ENCODE data around the gene TSPAN19.
A peak's percentile ranks its signal among the peaks of the same experiment; 100 is the strongest.

Gene TSPAN19

DNA sequence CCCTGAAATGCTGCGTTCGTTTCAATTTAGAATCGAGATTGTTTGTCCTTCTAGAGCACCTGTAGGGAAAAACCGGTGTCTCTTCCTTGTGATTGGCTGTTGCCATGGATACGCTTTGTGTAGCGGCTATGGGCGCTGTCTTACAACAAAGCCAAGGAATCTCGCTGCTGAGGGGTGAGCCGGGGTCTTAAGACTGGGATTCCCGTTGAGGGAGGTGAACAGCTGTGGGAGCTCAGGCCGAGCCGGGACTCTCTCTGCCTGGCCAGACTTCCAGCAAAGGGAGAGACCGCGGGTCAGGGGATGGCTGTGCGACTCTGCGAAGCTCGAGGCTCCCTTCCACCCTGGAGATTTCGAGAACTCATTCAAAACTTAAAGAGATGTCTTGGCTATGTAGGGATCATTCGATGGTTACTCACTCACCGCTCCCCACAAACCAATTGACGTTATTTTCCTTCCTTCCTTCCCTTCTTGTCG, at the start of gene TSPAN19, which contains the start of gene LRRIQ1 (continued):
- TF ChIP-seq, protein P1, sequence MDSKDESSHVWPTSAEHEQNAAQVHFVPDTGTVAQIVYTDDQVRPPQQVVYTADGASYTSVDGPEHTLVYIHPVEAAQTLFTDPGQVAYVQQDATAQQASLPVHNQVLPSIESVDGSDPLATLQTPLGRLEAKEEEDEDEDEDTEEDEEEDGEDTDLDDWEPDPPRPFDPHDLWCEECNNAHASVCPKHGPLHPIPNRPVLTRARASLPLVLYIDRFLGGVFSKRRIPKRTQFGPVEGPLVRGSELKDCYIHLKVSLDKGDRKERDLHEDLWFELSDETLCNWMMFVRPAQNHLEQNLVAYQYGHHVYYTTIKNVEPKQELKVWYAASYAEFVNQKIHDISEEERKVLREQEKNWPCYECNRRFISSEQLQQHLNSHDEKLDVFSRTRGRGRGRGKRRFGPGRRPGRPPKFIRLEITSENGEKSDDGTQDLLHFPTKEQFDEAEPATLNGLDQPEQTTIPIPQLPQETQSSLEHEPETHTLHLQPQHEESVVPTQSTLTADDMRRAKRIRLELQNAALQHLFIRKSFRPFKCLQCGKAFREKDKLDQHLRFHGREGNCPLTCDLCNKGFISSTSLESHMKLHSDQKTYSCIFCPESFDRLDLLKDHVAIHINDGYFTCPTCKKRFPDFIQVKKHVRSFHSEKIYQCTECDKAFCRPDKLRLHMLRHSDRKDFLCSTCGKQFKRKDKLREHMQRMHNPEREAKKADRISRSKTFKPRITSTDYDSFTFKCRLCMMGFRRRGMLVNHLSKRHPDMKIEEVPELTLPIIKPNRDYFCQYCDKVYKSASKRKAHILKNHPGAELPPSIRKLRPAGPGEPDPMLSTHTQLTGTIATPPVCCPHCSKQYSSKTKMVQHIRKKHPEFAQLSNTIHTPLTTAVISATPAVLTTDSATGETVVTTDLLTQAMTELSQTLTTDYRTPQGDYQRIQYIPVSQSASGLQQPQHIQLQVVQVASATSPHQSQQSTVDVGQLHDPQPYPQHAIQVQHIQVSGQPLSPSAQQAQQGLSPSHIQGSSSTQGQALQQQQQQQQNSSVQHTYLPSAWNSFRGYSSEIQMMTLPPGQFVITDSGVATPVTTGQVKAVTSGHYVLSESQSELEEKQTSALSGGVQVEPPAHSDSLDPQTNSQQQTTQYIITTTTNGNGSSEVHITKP (tag by site-specific recombination; IDR thresholded peaks at IDR 0.05), result peak; percentile 84
- TF ChIP-seq ZNF23 (tag by site-specific recombination; IDR thresholded peaks at IDR 0.05; ENCODE audit: borderline replicate concordance) (no peak), ZNF394 (tag by site-specific recombination; IDR thresholded peaks at IDR 0.05; ENCODE audit: borderline replicate concordance) (peak; percentile 57), ZBTB48 (tag by site-specific recombination; IDR thresholded peaks at IDR 0.05) (peak; percentile 80), ZNF18 (tag by site-specific recombination; IDR thresholded peaks at IDR 0.05) (no peak), ZBTB17 (tag by site-specific recombination; IDR thresholded peaks at IDR 0.05) (peak; percentile 82), ZNF202 (tag by site-specific recombination; IDR thresholded peaks at IDR 0.05; ENCODE audit: borderline replicate concordance) (no peak), SP2 (tag by site-specific recombination; IDR thresholded peaks at IDR 0.05) (peak; percentile 52)
- TF ChIP-seq, protein P2, sequence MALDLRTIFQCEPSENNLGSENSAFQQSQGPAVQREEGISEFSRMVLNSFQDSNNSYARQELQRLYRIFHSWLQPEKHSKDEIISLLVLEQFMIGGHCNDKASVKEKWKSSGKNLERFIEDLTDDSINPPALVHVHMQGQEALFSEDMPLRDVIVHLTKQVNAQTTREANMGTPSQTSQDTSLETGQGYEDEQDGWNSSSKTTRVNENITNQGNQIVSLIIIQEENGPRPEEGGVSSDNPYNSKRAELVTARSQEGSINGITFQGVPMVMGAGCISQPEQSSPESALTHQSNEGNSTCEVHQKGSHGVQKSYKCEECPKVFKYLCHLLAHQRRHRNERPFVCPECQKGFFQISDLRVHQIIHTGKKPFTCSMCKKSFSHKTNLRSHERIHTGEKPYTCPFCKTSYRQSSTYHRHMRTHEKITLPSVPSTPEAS (tag by site-specific recombination; IDR thresholded peaks at IDR 0.05), result no peak
- TF ChIP-seq, protein P3, sequence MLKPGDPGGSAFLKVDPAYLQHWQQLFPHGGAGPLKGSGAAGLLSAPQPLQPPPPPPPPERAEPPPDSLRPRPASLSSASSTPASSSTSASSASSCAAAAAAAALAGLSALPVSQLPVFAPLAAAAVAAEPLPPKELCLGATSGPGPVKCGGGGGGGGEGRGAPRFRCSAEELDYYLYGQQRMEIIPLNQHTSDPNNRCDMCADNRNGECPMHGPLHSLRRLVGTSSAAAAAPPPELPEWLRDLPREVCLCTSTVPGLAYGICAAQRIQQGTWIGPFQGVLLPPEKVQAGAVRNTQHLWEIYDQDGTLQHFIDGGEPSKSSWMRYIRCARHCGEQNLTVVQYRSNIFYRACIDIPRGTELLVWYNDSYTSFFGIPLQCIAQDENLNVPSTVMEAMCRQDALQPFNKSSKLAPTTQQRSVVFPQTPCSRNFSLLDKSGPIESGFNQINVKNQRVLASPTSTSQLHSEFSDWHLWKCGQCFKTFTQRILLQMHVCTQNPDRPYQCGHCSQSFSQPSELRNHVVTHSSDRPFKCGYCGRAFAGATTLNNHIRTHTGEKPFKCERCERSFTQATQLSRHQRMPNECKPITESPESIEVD (tag by site-specific recombination; IDR thresholded peaks at IDR 0.05), result no peak

DNA sequence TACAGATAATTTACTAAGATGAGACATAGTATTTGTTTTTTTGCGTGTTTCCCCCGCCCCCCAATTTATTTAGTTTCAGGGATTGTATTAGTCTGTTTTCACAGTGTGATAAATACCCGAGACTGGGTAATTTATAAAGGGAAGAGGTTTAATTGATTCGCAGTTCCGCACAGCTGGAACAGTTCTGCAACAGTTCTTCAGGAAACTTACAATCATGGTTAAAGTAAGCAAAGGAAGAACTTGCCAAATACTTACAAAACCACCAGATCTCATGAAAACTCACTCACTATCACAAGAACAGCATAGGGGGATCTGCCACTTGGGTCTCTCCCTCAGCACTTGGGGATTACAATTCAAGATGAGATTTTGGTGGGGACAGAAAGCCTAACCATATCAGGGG, 49.0 kb upstream of the TSPAN19 start:
- no peak overlapping the region for H3K4me3 ChIP-seq (ENCODE audit: low read depth, low read length)
- ChIA-PET CTCF (no interaction called here), POLR2A (no interaction called here)
- no peaks in the 10 kb centered on the region for H3K9me3 ChIP-seq (ENCODE audit: control insufficient read depth, insufficient read depth, low read depth, low read length)
- H3K36me3 ChIP-seq (ENCODE audit: control insufficient read depth in 2 of 2, insufficient read depth in 1 of 2, low read length in 2 of 2), result no peaks in the 10 kb centered on the region
- no peak overlapping the region for H3K27ac ChIP-seq (ENCODE audit: extremely low read depth, low read depth, low read length)
- H3K4me1 ChIP-seq (ENCODE audit: control insufficient read depth, insufficient read depth, low read length), result no peaks in the 10 kb centered on the region
- TF ChIP-seq PATZ1 (tag by site-specific recombination; IDR thresholded peaks at IDR 0.05) (no peak), PRDM1 (tag by site-specific recombination; IDR thresholded peaks at IDR 0.05) (no peak), ZNF157 (tag by site-specific recombination; IDR thresholded peaks at IDR 0.05) (no peak), OSR2 (tag by site-specific recombination; IDR thresholded peaks at IDR 0.05) (no peak), ZNF37A (tag by site-specific recombination; IDR thresholded peaks at IDR 0.05) (no peak), SALL2 (tag by site-specific recombination; IDR thresholded peaks at IDR 0.05; ENCODE audit: borderline replicate concordance) (no peak), ZNF830 (tag by site-specific recombination; IDR thresholded peaks at IDR 0.05; ENCODE audit: low read depth) (no peak), MYNN (tag by site-specific recombination; IDR thresholded peaks at IDR 0.05; ENCODE audit: borderline replicate concordance) (no peak), ZNF184 (tag by site-specific recombination; IDR thresholded peaks at IDR 0.05) (no peak), ZFP37 (tag by site-specific recombination; IDR thresholded peaks at IDR 0.05) (no peak), SETDB1 (IDR thresholded peaks at IDR 0.05; ENCODE audit: insufficient read length, low read length) (no peak), ZNF426 (tag by site-specific recombination; IDR thresholded peaks at IDR 0.05) (no peak), MZF1 (tag by site-specific recombination; IDR thresholded peaks at IDR 0.05; ENCODE audit: borderline replicate concordance) (no peak)
- TF ChIP-seq, protein P1 (tag by site-specific recombination; IDR thresholded peaks at IDR 0.05), result no peak
